ENCODE data around the gene BRWD1. TPM values are rescaled to one million over a fixed set of nuclear protein-coding genes. Genes with fewer than 3 reads are reported as not detected.

Gene BRWD1
- total RNA-seq, 1 donor from 2014 or later = 19.5 TPM

GRCh38 chr21:39330001-39330400 is 16.6 kb upstream of the BRWD1 start:
- H3K4me3 ChIP-seq (ENCODE audit: low read depth, low read length) = no peak overlapping the region
- TF ChIP-seq CTCF (conservative IDR thresholded peaks at IDR 0.05; ENCODE audit: low read depth, low read length) = no peak
- DNase-seq (ENCODE audit: low read depth) = no peak

- no peak overlapping the region for H3K4me3 ChIP-seq (ENCODE audit: low read depth, low read length)
- DNase-seq (ENCODE audit: low read depth) = no peak
- TF ChIP-seq CTCF (conservative IDR thresholded peaks at IDR 0.05; ENCODE audit: low read depth, low read length) = no peak
These were observed 14.3 kb upstream of the BRWD1 start for GRCh38 chr21:39327727-39328126.

- no peak for DNase-seq (ENCODE audit: low read depth)
- no peak overlapping the region for H3K4me3 ChIP-seq (ENCODE audit: low read depth, low read length)
- TF ChIP-seq CTCF (conservative IDR thresholded peaks at IDR 0.05; ENCODE audit: low read depth, low read length) = no peak
These were observed 13.3 kb upstream of the BRWD1 start for GRCh38 chr21:39326607-39327307.

- no peak overlapping the region for H3K4me3 ChIP-seq (ENCODE audit: low read depth, low read length)
- DNase-seq (ENCODE audit: low read depth) = no peak
- no peak for TF ChIP-seq CTCF (conservative IDR thresholded peaks at IDR 0.05; ENCODE audit: low read depth, low read length)
These were observed 12.0 kb upstream of the BRWD1 start for GRCh38 chr21:39325458-39325857.

GRCh38 chr21:39321424-39321823 is 8.0 kb upstream of the BRWD1 start:
- no peak for DNase-seq (ENCODE audit: low read depth)
- TF ChIP-seq CTCF (conservative IDR thresholded peaks at IDR 0.05; ENCODE audit: low read depth, low read length) = no peak
- no peak overlapping the region for H3K4me3 ChIP-seq (ENCODE audit: low read depth, low read length)

- DNase-seq (ENCODE audit: low read depth) = no peak
- H3K4me3 ChIP-seq (ENCODE audit: low read depth, low read length) = no peak overlapping the region
- no peak for TF ChIP-seq CTCF (conservative IDR thresholded peaks at IDR 0.05; ENCODE audit: low read depth, low read length)
These were observed 6.4 kb upstream of the BRWD1 start for GRCh38 chr21:39319814-39320332.

- no peak for TF ChIP-seq CTCF (conservative IDR thresholded peaks at IDR 0.05; ENCODE audit: low read depth, low read length)
- no peak overlapping the region for H3K4me3 ChIP-seq (ENCODE audit: low read depth, low read length)
- DNase-seq (ENCODE audit: low read depth) = no peak
These were observed 5.9 kb upstream of the BRWD1 start for GRCh38 chr21:39319251-39319756.
